Umbilical cord (tissue), 2 donors: Measurements from ENCODE around the gene KMT2B. TPM values are rescaled to one million over a fixed set of nuclear protein-coding genes. Genes with fewer than 3 reads are reported as not detected.
"Not testable (repeated sequence)": the region's sequence is repeated elsewhere in the genome, so short reads cannot be mapped to it uniquely, and the experiment has no call there.

ENCODE experiments used
- DNase-seq: peaks from one replicate; pipeline ENCODE4 v3.0.0-alpha.2; 2015; ENCODE audit warnings: low spot score
- total RNA-seq: library from RNA; depleted of rRNA; stranded (reverse); fragments of >200 nt; gene quantifications from one replicate; pipeline ENCODE4 v1.2.3, GENCODE V29; 2014; ENCODE audit warnings: low replicate concordance; ENCODE audit not compliant: insufficient read depth

Gene KMT2B, protein sequence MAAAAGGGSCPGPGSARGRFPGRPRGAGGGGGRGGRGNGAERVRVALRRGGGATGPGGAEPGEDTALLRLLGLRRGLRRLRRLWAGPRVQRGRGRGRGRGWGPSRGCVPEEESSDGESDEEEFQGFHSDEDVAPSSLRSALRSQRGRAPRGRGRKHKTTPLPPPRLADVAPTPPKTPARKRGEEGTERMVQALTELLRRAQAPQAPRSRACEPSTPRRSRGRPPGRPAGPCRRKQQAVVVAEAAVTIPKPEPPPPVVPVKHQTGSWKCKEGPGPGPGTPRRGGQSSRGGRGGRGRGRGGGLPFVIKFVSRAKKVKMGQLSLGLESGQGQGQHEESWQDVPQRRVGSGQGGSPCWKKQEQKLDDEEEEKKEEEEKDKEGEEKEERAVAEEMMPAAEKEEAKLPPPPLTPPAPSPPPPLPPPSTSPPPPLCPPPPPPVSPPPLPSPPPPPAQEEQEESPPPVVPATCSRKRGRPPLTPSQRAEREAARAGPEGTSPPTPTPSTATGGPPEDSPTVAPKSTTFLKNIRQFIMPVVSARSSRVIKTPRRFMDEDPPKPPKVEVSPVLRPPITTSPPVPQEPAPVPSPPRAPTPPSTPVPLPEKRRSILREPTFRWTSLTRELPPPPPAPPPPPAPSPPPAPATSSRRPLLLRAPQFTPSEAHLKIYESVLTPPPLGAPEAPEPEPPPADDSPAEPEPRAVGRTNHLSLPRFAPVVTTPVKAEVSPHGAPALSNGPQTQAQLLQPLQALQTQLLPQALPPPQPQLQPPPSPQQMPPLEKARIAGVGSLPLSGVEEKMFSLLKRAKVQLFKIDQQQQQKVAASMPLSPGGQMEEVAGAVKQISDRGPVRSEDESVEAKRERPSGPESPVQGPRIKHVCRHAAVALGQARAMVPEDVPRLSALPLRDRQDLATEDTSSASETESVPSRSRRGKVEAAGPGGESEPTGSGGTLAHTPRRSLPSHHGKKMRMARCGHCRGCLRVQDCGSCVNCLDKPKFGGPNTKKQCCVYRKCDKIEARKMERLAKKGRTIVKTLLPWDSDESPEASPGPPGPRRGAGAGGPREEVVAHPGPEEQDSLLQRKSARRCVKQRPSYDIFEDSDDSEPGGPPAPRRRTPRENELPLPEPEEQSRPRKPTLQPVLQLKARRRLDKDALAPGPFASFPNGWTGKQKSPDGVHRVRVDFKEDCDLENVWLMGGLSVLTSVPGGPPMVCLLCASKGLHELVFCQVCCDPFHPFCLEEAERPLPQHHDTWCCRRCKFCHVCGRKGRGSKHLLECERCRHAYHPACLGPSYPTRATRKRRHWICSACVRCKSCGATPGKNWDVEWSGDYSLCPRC (N-terminal part only)
- 2.2 TPM for total RNA-seq

DNA sequence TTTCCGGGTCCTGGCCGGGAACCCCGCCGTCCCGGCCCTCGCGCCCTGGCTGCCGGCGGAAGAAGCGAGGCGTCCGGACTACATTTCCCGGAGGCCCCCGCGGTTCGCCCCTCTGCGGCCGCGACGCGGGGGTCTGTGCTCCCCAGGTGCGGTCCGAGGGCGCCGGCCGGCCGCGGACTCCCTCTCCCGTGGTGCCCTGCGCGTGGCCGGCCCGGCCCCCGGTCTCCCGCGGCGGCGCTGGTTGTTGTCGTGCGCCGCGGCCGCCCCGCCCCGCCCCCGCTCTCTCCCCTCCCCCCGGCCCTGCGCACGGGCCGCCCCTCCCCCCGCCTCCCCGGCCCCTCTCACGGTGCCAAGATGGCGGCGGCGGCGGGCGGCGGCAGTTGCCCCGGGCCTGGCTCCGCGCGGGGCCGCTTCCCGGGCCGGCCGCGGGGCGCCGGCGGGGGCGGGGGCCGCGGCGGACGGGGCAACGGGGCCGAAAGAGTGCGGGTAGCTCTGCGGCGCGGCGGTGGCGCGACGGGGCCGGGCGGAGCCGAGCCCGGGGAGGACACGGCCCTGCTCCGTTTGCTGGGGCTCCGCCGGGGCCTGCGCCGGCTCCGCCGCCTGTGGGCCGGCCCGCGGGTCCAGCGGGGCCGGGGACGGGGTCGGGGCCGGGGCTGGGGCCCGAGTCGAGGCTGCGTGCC lies at the start of gene KMT2B:
Gene KMT2B (plus strand): TSS at position 339 of the 680 bp plus-strand sequence. CDS start 16 bp downstream, at position 355.
- DNase-seq = no peak

DNA sequence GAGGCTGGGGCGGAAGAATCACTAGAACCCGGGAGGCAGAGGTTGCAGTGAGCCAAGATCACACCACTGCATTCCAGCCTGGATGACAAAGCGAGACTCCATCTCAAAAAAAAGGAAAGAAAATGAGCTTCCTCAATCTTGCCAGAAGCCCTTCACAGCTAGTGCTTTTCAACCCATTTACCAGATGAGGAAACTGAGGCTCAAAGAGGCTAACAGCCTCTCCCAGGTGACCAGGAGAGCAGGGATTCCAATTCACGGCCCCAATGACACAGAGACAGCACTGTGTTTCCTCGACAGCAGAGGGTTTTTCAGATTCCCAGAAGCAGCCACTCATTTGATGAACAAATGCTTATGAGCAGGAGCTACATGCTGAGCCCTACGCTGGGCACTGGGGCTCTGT lies 48.2 kb upstream of the KMT2B start:
- no peak for DNase-seq

DNA sequence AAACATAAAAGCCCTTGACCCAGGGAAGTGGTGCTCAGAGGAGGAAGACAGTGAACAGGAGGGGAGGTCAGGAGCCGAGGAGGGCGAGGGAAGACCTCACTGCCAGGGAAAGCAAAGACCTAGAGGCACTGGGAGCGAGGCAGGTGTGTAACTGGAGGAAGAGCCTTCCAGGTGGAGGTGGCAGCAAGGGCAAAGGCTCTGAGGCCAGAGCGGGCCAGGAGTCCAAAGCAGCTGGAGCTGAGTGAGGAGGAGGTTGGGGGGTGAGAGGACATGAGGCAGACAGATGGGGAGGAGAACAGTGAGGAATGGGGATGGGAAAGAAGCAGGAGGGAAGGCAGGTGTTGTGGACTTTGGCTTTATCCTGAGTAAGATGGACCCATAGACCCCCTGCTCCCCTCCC lies 47.8 kb upstream of the KMT2B start:
- DNase-seq = no peak

GRCh38 chr19:35670686-35671085 lies 47.1 kb upstream of the KMT2B start:
- no peak for DNase-seq

GRCh38 chr19:35671818-35672217 lies 46.0 kb upstream of the KMT2B start:
- DNase-seq = no peak

DNA sequence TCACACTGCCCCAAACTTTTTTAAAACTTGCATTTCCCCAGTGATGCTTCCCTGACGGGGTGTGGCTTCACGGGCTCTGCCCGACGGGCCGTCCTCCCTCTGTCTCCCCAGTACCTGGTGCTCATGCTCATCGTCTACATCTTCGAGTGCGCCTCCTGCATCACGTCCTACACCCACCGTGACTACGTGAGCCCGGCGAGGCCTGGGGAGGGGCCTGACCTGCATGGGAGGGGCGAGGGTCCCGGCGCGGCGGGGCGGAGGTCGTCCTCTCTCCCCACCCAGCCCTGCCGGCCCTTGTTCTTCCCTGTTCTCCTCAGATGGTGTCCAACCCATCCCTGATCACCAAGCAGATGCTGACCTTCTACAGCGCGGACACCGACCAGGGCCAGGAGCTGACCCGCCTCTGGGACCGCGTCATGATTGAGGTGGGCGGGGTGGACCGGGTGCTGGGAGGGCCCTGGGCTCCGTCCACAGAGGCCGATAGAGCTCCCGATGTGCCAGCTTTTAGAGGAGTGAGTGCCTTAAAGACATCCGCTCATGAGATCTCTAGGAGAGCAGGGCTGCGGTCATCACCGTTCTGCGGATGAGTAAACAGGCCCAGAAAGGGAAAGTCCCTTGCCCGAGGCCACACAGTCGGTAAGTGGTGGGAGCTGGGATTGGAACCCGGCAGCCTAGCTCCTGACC lies 44.5 kb upstream of the KMT2B start:
- DNase-seq = no peak

GRCh38 chr19:35675589-35676140 lies 42.1 kb upstream of the KMT2B start:
- no peak for DNase-seq

- peak; percentile 40 for DNase-seq
Observed at GRCh38 chr19:35689836-35690235, 28.0 kb upstream of the KMT2B start.

- DNase-seq = not testable (repeated sequence)
Observed at GRCh38 chr19:35691106-35691505, 26.7 kb upstream of the KMT2B start.

DNA sequence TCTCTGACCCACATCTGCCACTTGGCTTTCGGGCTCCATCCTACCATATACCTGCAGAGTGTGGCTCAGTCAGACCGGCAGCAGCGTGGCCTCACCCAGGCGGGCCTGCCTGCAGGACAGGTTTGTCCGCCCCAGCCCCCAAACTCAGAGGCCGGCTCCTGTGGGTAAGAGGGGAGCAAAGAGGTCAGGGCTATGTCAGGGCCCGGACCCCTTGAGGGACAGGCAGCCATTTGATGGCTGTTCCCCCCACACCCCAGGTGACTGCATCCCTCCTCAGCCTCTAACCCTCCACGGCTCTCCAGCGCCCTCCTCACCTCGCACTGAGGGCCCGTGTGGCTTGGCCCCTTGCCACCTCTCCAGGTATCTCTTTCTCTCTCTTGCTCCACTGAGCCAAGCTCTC lies 25.8 kb upstream of the KMT2B start:
- DNase-seq = no peak

DNA sequence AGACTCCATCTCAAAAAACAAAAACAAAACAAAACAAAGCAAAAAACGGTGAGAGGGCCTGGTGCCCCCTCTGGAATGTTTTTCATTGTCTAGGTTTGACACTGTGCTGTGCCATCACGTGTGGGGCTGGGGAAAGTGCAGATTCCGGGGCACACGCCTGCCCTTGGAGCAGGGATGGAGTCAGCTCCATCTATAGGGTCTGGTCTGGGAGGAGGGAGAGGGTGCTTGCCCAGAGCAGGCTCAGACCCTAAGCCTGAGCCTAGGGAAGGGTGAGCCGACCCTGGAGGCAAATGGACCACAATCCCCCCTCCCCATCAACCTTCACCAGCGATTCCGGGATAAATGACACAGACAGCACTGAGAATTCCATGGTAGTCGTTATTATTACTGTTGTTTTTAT lies 24.4 kb upstream of the KMT2B start:
- no peak for DNase-seq

GRCh38 chr19:35693835-35694599 lies 23.8 kb upstream of the KMT2B start:
- DNase-seq = peak; percentile 85

GRCh38 chr19:35695895-35696422 lies 21.8 kb upstream of the KMT2B start:
- DNase-seq = no peak

GRCh38 chr19:35696835-35697234 lies 21.0 kb upstream of the KMT2B start:
- no peak for DNase-seq

GRCh38 chr19:35702223-35703012 lies 15.4 kb upstream of the KMT2B start:
- DNase-seq = peak; percentile 99

DNA sequence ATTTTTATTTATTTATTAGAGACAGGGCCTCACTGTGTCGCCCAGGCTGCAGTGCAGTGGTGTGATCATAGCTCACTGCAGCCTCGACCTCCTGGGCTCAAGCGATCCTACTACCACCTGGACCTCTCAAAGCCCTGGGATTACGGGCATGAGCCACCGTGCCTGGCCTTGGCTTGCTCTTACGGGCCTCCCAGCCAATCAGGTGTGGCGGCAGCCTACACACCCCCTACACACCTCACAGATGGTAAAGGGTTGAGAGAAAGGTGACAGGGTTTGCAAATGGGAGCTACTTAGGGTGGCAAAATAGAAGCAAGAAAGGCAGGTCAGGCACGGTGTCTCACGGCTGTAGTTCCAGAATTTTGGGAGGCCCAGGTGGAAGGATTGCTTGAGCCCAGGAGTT lies 14.5 kb upstream of the KMT2B start:
- no peak for DNase-seq

DNA sequence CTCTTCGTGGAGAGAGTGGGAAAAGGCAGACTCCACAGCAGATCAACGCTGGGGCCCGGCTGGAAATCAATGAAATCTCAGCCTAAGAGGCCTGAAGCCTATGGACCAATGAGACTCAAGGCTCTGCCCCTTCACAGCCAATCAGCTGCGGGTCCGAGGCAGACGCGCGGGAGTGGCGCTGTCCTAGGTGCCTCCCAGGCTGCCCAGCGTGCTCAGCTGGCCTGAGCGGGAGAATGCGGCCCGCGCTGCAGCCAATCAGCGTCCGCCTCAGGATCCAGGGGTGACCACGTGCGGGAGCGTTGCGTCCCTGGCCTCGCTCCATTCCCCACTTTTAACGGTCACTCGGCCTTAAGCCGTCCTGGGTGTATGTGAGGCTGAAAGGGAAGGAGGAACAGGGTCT lies 13.6 kb upstream of the KMT2B start, which contains the start of gene ZBTB32:
Gene ZBTB32 (plus strand): TSS at position 341 of the 400 bp plus-strand sequence. CDS start 10,069 bp downstream, outside the sequence.
- peak; percentile 45 for DNase-seq

GRCh38 chr19:35708391-35708790 lies 9.4 kb upstream of the KMT2B start:
- DNase-seq = no peak
